Right ventricle myocardium superior (tissue), 1 donor: ENCODE measurements around the gene ELFN1. TPM values are rescaled to one million over a fixed set of nuclear protein-coding genes. Genes with fewer than 3 reads are reported as not detected.

Experiments used
- ATAC-seq: fragments of 200-7000 bp; cut with Tn5 transposase; one replicate; pipeline ENCODE4 v1.9.1; 2020; ENCODE audit warnings: mild to moderate bottlenecking; ENCODE audit not compliant: poor library complexity
- DNase-seq: peaks from one replicate; pipeline ENCODE4 v3.0.0-alpha.2; 2020
- intact Hi-C: fragments of 100-400 bp; cut with DNase I; formaldehyde crosslinking; loops from one replicate; pipeline ENCODE4 v1.11.2; 2022
- total RNA-seq: library from RNA; stranded (reverse); fragmentation: NEBNext Ultra II Directional; extraction: Animal tissue kit (Norgen Biotek cat#: 25700); gene quantifications from one replicate; pipeline ENCODE4 v1.2.1, GENCODE V29; 2021
- donor health status: DM: no; HTN: yes; CAD: no; lungs with severe emphysema.

ELFN1 gene
- total RNA-seq, 1 donor from 2014 or later: 10.8 TPM

- intact Hi-C loops: loop anchor here (5.0 kb wide), 1 partner anchor 553 kb away; no protein-coding TSS in a partner anchor
- DNase-seq: no peak
- ATAC-seq: no peak
These were observed 10.4 kb upstream of the ELFN1 start for GRCh38 chr7:1659696-1660095.

GRCh38 chr7:1661461-1661860 is 8.6 kb upstream of the ELFN1 start:
- DNase-seq: no peak
- ATAC-seq: no peak
- intact Hi-C loops: loop anchor here (5.0 kb wide), 1 partner anchor 551 kb away; no protein-coding TSS in a partner anchor

- peak; percentile 25 for DNase-seq
- intact Hi-C loops: loop anchor here (2.0 to 5.0 kb wide), 2 partner anchors 99 to 550 kb away; no protein-coding TSS in a partner anchor
- no peak for ATAC-seq
These were observed 8.0 kb upstream of the ELFN1 start for GRCh38 chr7:1662101-1662500.

- no peak for ATAC-seq
- intact Hi-C loops: loop anchor here (2.0 to 5.0 kb wide), 2 partner anchors 98 to 550 kb away; no protein-coding TSS in a partner anchor
- peak; percentile 5 for DNase-seq
These were observed 7.3 kb upstream of the ELFN1 start for GRCh38 chr7:1662767-1663166.

GRCh38 chr7:1663223-1663622 is 6.9 kb upstream of the ELFN1 start:
- intact Hi-C loops: loop anchor here (2.0 to 5.0 kb wide), 2 partner anchors 98 to 549 kb away; no protein-coding TSS in a partner anchor
- DNase-seq: peak; percentile 14
- no peak for ATAC-seq

GRCh38 chr7:1663857-1664651 is 6.0 kb upstream of the ELFN1 start:
- peak; percentile 38 for DNase-seq
- intact Hi-C loops: loop anchor here (2.0 to 5.0 kb wide), 2 partner anchors 97 to 548 kb away; no protein-coding TSS in a partner anchor

GRCh38 chr7:1664711-1665548 is 5.1 kb upstream of the ELFN1 start:
- DNase-seq (peak; percentile 78), ATAC-seq (peak; percentile 51)
- intact Hi-C loops: loop anchor here (5.0 kb wide), 1 partner anchor 547 kb away; no protein-coding TSS in a partner anchor

More at GRCh38 chr7:1663857-1664651, 6.0 kb upstream of the ELFN1 start:
- ATAC-seq: no peak

- intact Hi-C loops: no loop called here
- DNase-seq (peak; percentile 66), ATAC-seq (peak; percentile 28)
These were observed 4.3 kb upstream of the ELFN1 start for GRCh38 chr7:1665549-1666316.

GRCh38 chr7:1666317-1666822 is 3.7 kb upstream of the ELFN1 start:
- intact Hi-C loops: no loop called here
- ATAC-seq (peak; percentile 4), DNase-seq (peak; percentile 38)

GRCh38 chr7:1666823-1667565 is 3.1 kb upstream of the ELFN1 start:
- peak; percentile 45 for ATAC-seq
- intact Hi-C loops: no loop called here

GRCh38 chr7:1667566-1668395 is 2.3 kb upstream of the ELFN1 start:
- DNase-seq: peak; percentile 40
- peak; percentile 23 for ATAC-seq
- intact Hi-C loops: no loop called here

More at GRCh38 chr7:1666823-1667565, 3.1 kb upstream of the ELFN1 start:
- DNase-seq: no peak

- intact Hi-C loops: no loop called here
- ATAC-seq (peak; percentile 34), DNase-seq (peak; percentile 71)
These were observed 1.5 kb upstream of the ELFN1 start for GRCh38 chr7:1668396-1669063.

GRCh38 chr7:1669064-1669951 is 769 bp upstream of the ELFN1 start:
- ATAC-seq (no peak), DNase-seq (no peak)
- intact Hi-C loops: no loop called here

- DNase-seq: no peak
- no peak for ATAC-seq
- intact Hi-C loops: no loop called here
These were observed 967 bp downstream of the ELFN1 start for GRCh38 chr7:1670894-1671593.
